NOMO-1 (cell line): ENCODE data around the gene VIM.
"Not testable (repeated sequence)": the region's sequence is repeated elsewhere in the genome, so short reads cannot be mapped to it uniquely, and the experiment has no call there.

Experiments
- DNase-seq, 2 experiments: peaks; one replicate each; lab custom pipeline; 2025; ENCODE audit not compliant: unreplicated experiment in 2 of 2; lab: John Stamatoyannopoulos, UW

Gene VIM

GRCh38 chr10:17250736-17251135, 22.7 kb downstream of the VIM start:
- no peak for DNase-seq

GRCh38 chr10:17254543-17255050, 26.6 kb downstream of the VIM start:
- not testable (repeated sequence) for DNase-seq

- peak in 1 of 2 experiments; percentile 35 for DNase-seq
These were observed 27.5 kb downstream of the VIM start for GRCh38 chr10:17255512-17255911.

- DNase-seq, result no peak
These were observed 28.0 kb downstream of the VIM start for GRCh38 chr10:17256051-17256450.

- DNase-seq, result no peak
These were observed 28.6 kb downstream of the VIM start for GRCh38 chr10:17256627-17257026.

GRCh38 chr10:17257466-17258321, 29.7 kb downstream of the VIM start:
- DNase-seq, result peak; percentile 53 to 76

- DNase-seq, result no peak
These were observed 34.5 kb downstream of the VIM start for GRCh38 chr10:17262502-17262901.

- DNase-seq, result no peak
These were observed 35.5 kb downstream of the VIM start for GRCh38 chr10:17263580-17263979.

GRCh38 chr10:17265468-17265867, 37.4 kb downstream of the VIM start:
- DNase-seq, result no peak

- not testable (repeated sequence) for DNase-seq
These were observed 38.5 kb downstream of the VIM start for GRCh38 chr10:17266549-17266948.

- no peak for DNase-seq
These were observed 44.6 kb downstream of the VIM start for GRCh38 chr10:17272648-17273047.

- no peak for DNase-seq
These were observed 45.4 kb downstream of the VIM start for GRCh38 chr10:17273403-17273802.

- DNase-seq, result no peak
These were observed 48.8 kb downstream of the VIM start for GRCh38 chr10:17276756-17277424.

- no peak for DNase-seq
These were observed 50.7 kb downstream of the VIM start for GRCh38 chr10:17278607-17279240.

- DNase-seq, result no peak
These were observed 54.3 kb downstream of the VIM start for GRCh38 chr10:17282311-17282710.

- no peak for DNase-seq
These were observed 58.8 kb downstream of the VIM start for GRCh38 chr10:17286562-17287550.
